ENCODE data around the gene CDC14A. TPM values are rescaled to one million over a fixed set of nuclear protein-coding genes. Genes with fewer than 3 reads are reported as not detected.

Gene CDC14A
- total RNA-seq, 4 donors from 2014 or later, result 8.6 to 20.1 (median 11.0) TPM

GRCh38 chr1:100552031-100552430 is 199.7 kb downstream of the CDC14A start:
- H3K4me1 ChIP-seq, result no peaks in the 10 kb centered on the region
- no peaks in the 10 kb centered on the region for H3K36me3 ChIP-seq
- H3K27me3 ChIP-seq, result no peaks in the 10 kb centered on the region
- TF ChIP-seq CTCF (IDR thresholded peaks at IDR 0.05), result no peak
- TF ChIP-seq POLR2AphosphoS5 (IDR thresholded peaks at IDR 0.05), result no peak
- 51 to 81% methylated on average over 2 of the region's 2 CpGs for WGBS, 2 donors (ENCODE audit: low coverage in 1 of 2)
- no peak for ATAC-seq
- no peak overlapping the region for H3K4me3 ChIP-seq
- H3K9me3 ChIP-seq, result peaks cover 0 to 41% (median 0%) of the 10 kb centered on the region in 3 donors
- H3K27ac ChIP-seq, result no peak overlapping the region

GRCh38 chr1:100552922-100553321 is 200.6 kb downstream of the CDC14A start:
- Histone ChIP-seq H3K27me3 (no peaks in the 10 kb centered on the region), H3K36me3 (no peaks in the 10 kb centered on the region), H3K27ac (no peak overlapping the region), H3K4me3 (no peak overlapping the region), H3K9me3 (peaks cover 0 to 47% (median 0%) of the 10 kb centered on the region in 3 donors), H3K4me1 (no peaks in the 10 kb centered on the region)
- TF ChIP-seq POLR2AphosphoS5 (IDR thresholded peaks at IDR 0.05) (no peak), CTCF (IDR thresholded peaks at IDR 0.05) (no peak), EP300 (IDR thresholded peaks at IDR 0.05) (no peak), POLR2A (IDR thresholded peaks at IDR 0.05) (no peak)
- no peak for ATAC-seq
- WGBS, 2 donors (ENCODE audit: low coverage in 1 of 2), result 38 to 63% methylated on average over 2 of the region's 2 CpGs

GRCh38 chr1:100556181-100556580 is 203.9 kb downstream of the CDC14A start:
- H3K9me3 ChIP-seq, result peaks cover 0 to 43% (median 0%) of the 10 kb centered on the region in 3 donors
- ATAC-seq, result no peak
- no peak overlapping the region for H3K4me3 ChIP-seq
- no peak overlapping the region for H3K27ac ChIP-seq
- TF ChIP-seq CTCF (IDR thresholded peaks at IDR 0.05), result no peak
- no peak for TF ChIP-seq EP300 (IDR thresholded peaks at IDR 0.05)
- no peak for TF ChIP-seq POLR2AphosphoS5 (IDR thresholded peaks at IDR 0.05)
- no peak for TF ChIP-seq POLR2A (IDR thresholded peaks at IDR 0.05)
- H3K27me3 ChIP-seq, result no peaks in the 10 kb centered on the region
- WGBS, 2 donors (ENCODE audit: low coverage in 1 of 2), result 69 to 94% methylated on average over 1 of the region's 1 CpG
- H3K4me1 ChIP-seq, result no peaks in the 10 kb centered on the region
- H3K36me3 ChIP-seq, result no peaks in the 10 kb centered on the region

GRCh38 chr1:100556925-100557605 is 204.8 kb downstream of the CDC14A start:
- ATAC-seq, result no peak
- Histone ChIP-seq H3K27me3 (no peaks in the 10 kb centered on the region), H3K36me3 (no peaks in the 10 kb centered on the region), H3K9me3 (peaks cover 0 to 36% (median 0%) of the 10 kb centered on the region in 3 donors), H3K27ac (no peak overlapping the region), H3K4me3 (no peak overlapping the region), H3K4me1 (no peaks in the 10 kb centered on the region)
- WGBS, 2 donors (ENCODE audit: low coverage in 1 of 2), result 80 to 100% methylated on average over 1 of the region's 3 CpGs
- TF ChIP-seq POLR2A (IDR thresholded peaks at IDR 0.05), result no peak
- no peak for TF ChIP-seq EP300 (IDR thresholded peaks at IDR 0.05)
- no peak for TF ChIP-seq POLR2AphosphoS5 (IDR thresholded peaks at IDR 0.05)
- TF ChIP-seq CTCF (IDR thresholded peaks at IDR 0.05), result no peak

GRCh38 chr1:100557606-100557953 is 205.3 kb downstream of the CDC14A start:
- no peak overlapping the region for H3K4me3 ChIP-seq
- H3K9me3 ChIP-seq, result peaks cover 0 to 31% (median 0%) of the 10 kb centered on the region in 3 donors
- ATAC-seq, result no peak
- no peaks in the 10 kb centered on the region for H3K27me3 ChIP-seq
- H3K27ac ChIP-seq, result no peak overlapping the region
- H3K36me3 ChIP-seq, result no peaks in the 10 kb centered on the region
- no peaks in the 10 kb centered on the region for H3K4me1 ChIP-seq
- TF ChIP-seq POLR2A (IDR thresholded peaks at IDR 0.05), result no peak
